Breast epithelium (tissue), 4 donors: ENCODE measurements around the gene SLAIN2. TPM values are rescaled to one million over a fixed set of nuclear protein-coding genes. Genes with fewer than 3 reads are reported as not detected.

ENCODE experiments used
- DNase-seq, 2 donors: peaks; one replicate each; pipeline ENCODE4 v3.0.0-alpha.2; 2019; ENCODE audit warnings: low spot score in 2 of 2
- H3K27ac ChIP-seq, 2 donors: fragments of 200-600 bp; sonication (generic) in 1 of 2; one replicate each; pipeline ENCODE4 v1.5.1; 2016 to 2019; ENCODE audit warnings: mild to moderate bottlenecking in 1 of 2
- H3K27me3 ChIP-seq, 2 donors: fragments of 200-600 bp; sonication (generic) in 1 of 2; one replicate each; pipeline versions ENCODE4 v1.5.1 to v1.6.0; 2017 to 2019; ENCODE audit warnings: control low read depth in 1 of 2, mild to moderate bottlenecking in 1 of 2
- H3K36me3 ChIP-seq: fragments of 200-600 bp; one replicate; pipeline ENCODE4 v1.5.1; 2019
- H3K4me1 ChIP-seq, 2 donors: fragments of 200-600 bp; sonication (generic); one replicate each; pipeline ENCODE4 v1.5.1; 2016 to 2019; ENCODE audit warnings: control low read depth in 1 of 2
- H3K4me3 ChIP-seq, 3 donors: fragments of 200-600 bp; sonication (generic); 1 replicate in 2 of 3; 2 replicates in 1 of 3; pipeline ENCODE4 v1.5.1; 2016 to 2019; ENCODE audit warnings: mild to moderate bottlenecking in 3 of 3, moderate library complexity in 2 of 3
- H3K9me3 ChIP-seq, 2 donors: fragments of 200-600 bp; sonication (generic) in 1 of 2; one replicate each; pipeline ENCODE4 v1.5.1; 2016 to 2019; ENCODE audit warnings: control low read depth in 1 of 2
- POLR2A ChIP-seq: fragments of 450-650 bp; IDR thresholded peaks from one replicate; pipeline ENCODE4 v1.6.1; 2016; ENCODE audit warnings: antibody characterized with exemption, mild to moderate bottlenecking, moderate library complexity
- POLR2AphosphoS5 ChIP-seq, 3 donors: sonication (generic); formaldehyde crosslinking; IDR thresholded peaks; one replicate each; pipeline ENCODE4 v1.6.1; 2017; ENCODE audit warnings: antibody characterized with exemption in 3 of 3
- intact Hi-C: fragments of 100-400 bp; cut with DNase I; formaldehyde crosslinking; loops from one replicate; pipeline ENCODE4 v1.15.1; 2023; ENCODE audit warnings: low total_unique reads
- total RNA-seq, 3 donors: library from RNA; depleted of rRNA; stranded (reverse); fragments of >200 nt; gene quantifications; one replicate each; pipeline ENCODE4 v1.1.0, GENCODE V29; 2016
- TF ChIP-seq, protein P1 (sequence below), 3 donors: fragments of 450-650 bp; IDR thresholded peaks; one replicate each; pipeline ENCODE4 v1.5.1; 2016 to 2017; ENCODE audit warnings: antibody characterized with exemption in 3 of 3, mild to moderate bottlenecking in 3 of 3, moderate library complexity in 3 of 3

SLAIN2 gene
- total RNA-seq, 3 donors from 2014 or later = 41.6 to 76.6 (median 76.5) TPM

DNA sequence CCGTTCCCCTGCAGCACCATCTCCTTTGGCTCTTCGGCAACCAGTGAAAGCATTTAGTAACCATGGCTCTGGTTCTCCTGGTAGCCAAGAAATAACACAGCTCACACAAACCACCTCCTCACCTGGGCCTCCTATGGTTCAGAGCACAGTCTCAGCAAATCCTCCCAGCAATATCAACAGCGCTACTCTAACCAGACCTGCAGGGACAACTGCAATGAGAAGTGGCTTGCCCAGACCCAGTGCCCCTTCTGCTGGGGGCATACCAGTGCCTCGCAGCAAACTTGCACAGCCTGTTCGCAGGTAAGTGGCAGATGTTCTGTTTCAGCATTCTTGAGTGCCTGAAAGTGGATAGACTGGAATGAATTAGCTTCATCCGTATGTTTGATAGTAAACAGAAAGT is 78.8 kb downstream of the SLAIN2 start:
- no peaks in the 10 kb centered on the region for H3K9me3 ChIP-seq
- no peaks in the 10 kb centered on the region for H3K27me3 ChIP-seq
- H3K4me1 ChIP-seq = no peaks in the 10 kb centered on the region
- no peak for DNase-seq
- intact Hi-C loops = no loop called here
- no peak overlapping the region for H3K27ac ChIP-seq
- H3K4me3 ChIP-seq = no peak overlapping the region
- TF ChIP-seq, protein P1, sequence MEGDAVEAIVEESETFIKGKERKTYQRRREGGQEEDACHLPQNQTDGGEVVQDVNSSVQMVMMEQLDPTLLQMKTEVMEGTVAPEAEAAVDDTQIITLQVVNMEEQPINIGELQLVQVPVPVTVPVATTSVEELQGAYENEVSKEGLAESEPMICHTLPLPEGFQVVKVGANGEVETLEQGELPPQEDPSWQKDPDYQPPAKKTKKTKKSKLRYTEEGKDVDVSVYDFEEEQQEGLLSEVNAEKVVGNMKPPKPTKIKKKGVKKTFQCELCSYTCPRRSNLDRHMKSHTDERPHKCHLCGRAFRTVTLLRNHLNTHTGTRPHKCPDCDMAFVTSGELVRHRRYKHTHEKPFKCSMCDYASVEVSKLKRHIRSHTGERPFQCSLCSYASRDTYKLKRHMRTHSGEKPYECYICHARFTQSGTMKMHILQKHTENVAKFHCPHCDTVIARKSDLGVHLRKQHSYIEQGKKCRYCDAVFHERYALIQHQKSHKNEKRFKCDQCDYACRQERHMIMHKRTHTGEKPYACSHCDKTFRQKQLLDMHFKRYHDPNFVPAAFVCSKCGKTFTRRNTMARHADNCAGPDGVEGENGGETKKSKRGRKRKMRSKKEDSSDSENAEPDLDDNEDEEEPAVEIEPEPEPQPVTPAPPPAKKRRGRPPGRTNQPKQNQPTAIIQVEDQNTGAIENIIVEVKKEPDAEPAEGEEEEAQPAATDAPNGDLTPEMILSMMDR (IDR thresholded peaks at IDR 0.05) = no peak
- no peak for TF ChIP-seq POLR2A
- no peak for TF ChIP-seq POLR2AphosphoS5 (IDR thresholded peaks at IDR 0.05)
- no peaks in the 10 kb centered on the region for H3K36me3 ChIP-seq

DNA sequence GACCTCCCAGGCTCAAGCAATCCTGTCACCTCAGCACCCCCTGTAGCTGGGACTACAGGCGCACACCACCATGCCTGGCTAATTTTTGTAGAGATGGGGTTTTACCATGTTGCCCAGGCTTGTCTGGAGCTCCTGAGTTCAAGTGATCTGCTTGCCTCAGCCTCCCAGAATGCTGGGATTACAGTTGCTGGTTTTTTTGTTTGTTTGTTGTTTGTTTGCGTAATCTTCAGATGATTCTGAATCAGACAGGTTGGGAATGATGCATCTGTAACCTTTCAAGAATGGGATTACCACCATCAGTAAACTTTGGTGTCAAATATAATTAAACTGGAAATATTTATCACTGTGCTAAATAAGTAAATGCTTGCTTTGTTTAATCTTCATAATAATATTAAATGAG is 79.8 kb downstream of the SLAIN2 start:
- Histone ChIP-seq H3K9me3 (no peaks in the 10 kb centered on the region), H3K4me3 (no peak overlapping the region), H3K4me1 (no peaks in the 10 kb centered on the region), H3K27ac (no peak overlapping the region), H3K36me3 (no peaks in the 10 kb centered on the region), H3K27me3 (no peaks in the 10 kb centered on the region)
- intact Hi-C loops = no loop called here
- no peak for TF ChIP-seq POLR2A
- TF ChIP-seq POLR2AphosphoS5 (IDR thresholded peaks at IDR 0.05) = no peak
- TF ChIP-seq, protein P1 (IDR thresholded peaks at IDR 0.05) = no peak
- no peak for DNase-seq

DNA sequence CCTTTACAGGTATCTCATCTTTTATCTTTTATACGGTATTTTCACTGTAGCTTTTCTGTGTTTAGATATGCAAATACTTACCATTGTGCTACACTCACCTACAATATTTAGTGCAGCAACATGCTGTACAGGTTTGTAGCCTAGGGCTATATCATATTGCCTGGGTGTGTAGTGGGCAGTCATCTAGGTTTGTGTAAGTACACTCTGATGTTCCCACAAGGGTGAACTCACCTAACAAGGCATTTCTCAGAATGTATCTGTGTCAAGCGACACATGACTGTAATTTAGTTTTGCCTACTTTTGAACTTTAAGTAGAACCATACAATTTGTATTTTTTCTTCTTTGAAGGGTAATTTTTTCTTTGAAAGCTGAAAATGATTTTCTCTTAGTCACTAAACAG is 87.6 kb downstream of the SLAIN2 start:
- Histone ChIP-seq H3K4me1 (no peaks in the 10 kb centered on the region), H3K27me3 (no peaks in the 10 kb centered on the region), H3K36me3 (no peaks in the 10 kb centered on the region), H3K9me3 (no peaks in the 10 kb centered on the region), H3K27ac (no peak overlapping the region), H3K4me3 (no peak overlapping the region)
- intact Hi-C loops = no loop called here
- DNase-seq = no peak
- TF ChIP-seq, protein P1 (IDR thresholded peaks at IDR 0.05) = no peak
- TF ChIP-seq POLR2AphosphoS5 (IDR thresholded peaks at IDR 0.05) (no peak), POLR2A (no peak)

DNA sequence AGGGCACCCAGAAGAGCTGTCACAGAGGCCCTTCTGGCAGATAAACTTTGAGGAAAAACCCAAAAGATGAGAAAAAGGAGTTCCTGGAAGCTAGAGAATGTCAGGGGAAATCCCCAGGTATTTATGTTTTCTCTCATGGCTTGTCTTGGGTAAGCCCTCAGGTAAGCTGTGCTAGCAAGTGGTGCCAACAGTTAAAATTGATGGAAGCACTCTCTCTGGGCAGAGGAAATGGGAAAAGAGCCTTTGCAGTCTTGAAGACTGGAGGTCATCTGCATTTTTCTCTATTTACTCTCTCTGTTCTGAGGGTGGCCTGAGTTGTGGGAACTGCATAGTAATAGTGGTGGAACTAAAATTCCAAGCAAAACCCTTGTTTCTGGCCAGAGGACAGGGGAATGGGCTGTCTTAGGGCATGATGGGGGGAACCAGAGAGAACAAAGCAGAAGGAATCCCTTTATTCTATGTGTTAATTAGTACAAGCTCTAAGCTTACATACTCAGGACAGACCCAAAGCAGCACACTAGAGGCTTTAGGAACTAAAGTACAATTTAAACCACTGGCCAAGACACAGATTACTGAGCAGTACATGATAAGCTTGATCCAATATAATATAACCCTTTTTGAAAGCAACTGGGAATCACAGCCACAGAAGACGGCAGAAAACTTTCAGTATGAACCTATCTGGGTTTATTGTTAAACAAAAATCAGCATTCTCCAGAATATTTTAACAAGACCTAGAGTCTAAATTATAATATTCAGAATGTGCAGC is 88.6 kb downstream of the SLAIN2 start:
- Histone ChIP-seq H3K27ac (no peak overlapping the region), H3K4me1 (no peaks in the 10 kb centered on the region), H3K27me3 (no peaks in the 10 kb centered on the region), H3K4me3 (no peak overlapping the region), H3K9me3 (no peaks in the 10 kb centered on the region), H3K36me3 (no peaks in the 10 kb centered on the region)
- no peak for DNase-seq
- TF ChIP-seq POLR2AphosphoS5 (IDR thresholded peaks at IDR 0.05) = no peak
- TF ChIP-seq POLR2A = no peak
- TF ChIP-seq, protein P1 (IDR thresholded peaks at IDR 0.05) = no peak
- intact Hi-C loops = no loop called here

DNA sequence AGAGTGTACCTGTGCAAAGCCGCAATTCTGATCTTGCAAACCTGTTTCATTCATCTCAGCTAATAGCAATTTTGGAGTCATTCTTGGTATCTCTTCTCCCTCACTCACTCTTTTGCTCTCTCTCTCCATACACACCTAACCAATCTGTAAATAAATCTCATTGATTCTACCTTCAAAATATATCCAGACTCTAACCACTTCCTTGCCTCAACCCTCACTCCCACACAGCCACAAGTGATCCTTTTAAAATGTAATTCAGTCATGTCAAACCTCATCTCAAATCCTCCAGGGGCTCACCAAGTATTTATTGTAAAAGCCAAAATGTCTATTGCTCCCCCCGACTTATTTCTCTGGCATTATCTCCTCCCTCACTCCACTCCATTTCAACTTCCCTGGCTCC is 90.1 kb downstream of the SLAIN2 start:
- TF ChIP-seq, protein P1 (IDR thresholded peaks at IDR 0.05) = no peak
- TF ChIP-seq POLR2AphosphoS5 (IDR thresholded peaks at IDR 0.05) = no peak
- TF ChIP-seq POLR2A = no peak
- intact Hi-C loops = no loop called here
- no peaks in the 10 kb centered on the region for H3K4me1 ChIP-seq

More for the DNA sequence above, 90.1 kb downstream of the SLAIN2 start:
- H3K4me3 ChIP-seq = no peak overlapping the region
- H3K36me3 ChIP-seq = no peaks in the 10 kb centered on the region
- no peak for DNase-seq
- H3K27ac ChIP-seq = no peak overlapping the region
- no peaks in the 10 kb centered on the region for H3K9me3 ChIP-seq
- no peaks in the 10 kb centered on the region for H3K27me3 ChIP-seq
